ENCODE measurements around the gene ADAMTSL5. TPM values are rescaled to one million over a fixed set of nuclear protein-coding genes. Genes with fewer than 3 reads are reported as not detected.

Gene ADAMTSL5
- total and polyA plus RNA-seq, 2 of the 13 experiments (the other 11 are each of a cell fraction or from before 2014, with no cell fraction given) = 0.60 to 2.7 TPM

- peak; percentile 38; the same call in 1 of the 2 replicates for TF ChIP-seq SKIL (CRISPR knock-in tag; IDR thresholded peaks at IDR 0.05; ENCODE audit: borderline replicate concordance)
- no peak for TF ChIP-seq DNMT3B (CRISPR knock-in tag; conservative IDR thresholded peaks at IDR 0.05)
- no peak for TF ChIP-seq SAFB2 (CRISPR knock-in tag; IDR thresholded peaks at IDR 0.05; ENCODE audit: borderline replicate concordance, low read depth)
- TF ChIP-seq PHB2 (IDR thresholded peaks at IDR 0.05; ENCODE audit: partially characterized antibody) = no peak
- TF ChIP-seq ZNF768 (CRISPR knock-in tag; IDR thresholded peaks at IDR 0.05) = 0 out of 2 replicates have a peak, but pooled peaks have one; percentile 7
- no peak for TF ChIP-seq ZNF530 (CRISPR knock-in tag; IDR thresholded peaks at IDR 0.05; ENCODE audit: low read depth)
- no peak for TF ChIP-seq ZNF749 (CRISPR knock-in tag; IDR thresholded peaks at IDR 0.05; ENCODE audit: borderline replicate concordance)
- TF ChIP-seq ZNF709 (CRISPR knock-in tag; IDR thresholded peaks at IDR 0.05) = no peak
- TF ChIP-seq SP1 (IDR thresholded peaks at IDR 0.05) = no peak
- no peak for TF ChIP-seq SP1 (CRISPR knock-in tag; IDR thresholded peaks at IDR 0.05)
- no peak for TF ChIP-seq ZNF276 (CRISPR knock-in tag; IDR thresholded peaks at IDR 0.05; ENCODE audit: low read depth)
- TF ChIP-seq KDM2A (CRISPR knock-in tag; IDR thresholded peaks at IDR 0.05; ENCODE audit: borderline replicate concordance, low read depth) = peak; percentile 28; the same call in 1 of the 2 replicates
- TF ChIP-seq TAF15 (IDR thresholded peaks at IDR 0.05; ENCODE audit: low read depth, low read length, poor library complexity, severe bottlenecking) = no peak
- TF ChIP-seq TEF (CRISPR knock-in tag; IDR thresholded peaks at IDR 0.05) = no peak
- TF ChIP-seq RFX5 (IDR thresholded peaks at IDR 0.05; ENCODE audit: low read depth, low read length) = no peak
- TF ChIP-seq ZNF788 (CRISPR knock-in tag; IDR thresholded peaks at IDR 0.05; ENCODE audit: borderline replicate concordance) = no peak
- no peak for TF ChIP-seq TGIF2 (CRISPR knock-in tag; IDR thresholded peaks at IDR 0.05)
- no peak for TF ChIP-seq ZNF883 (CRISPR knock-in tag; IDR thresholded peaks at IDR 0.05; ENCODE audit: not compliant biosample characterization)
Measured at GRCh38 chr19:1456121-1456900, 56.5 kb downstream of the ADAMTSL5 start (continued).

Measured in HepG2 (cell line).